ENCODE results near the gene AKR1C1.
"Not testable (repeated sequence)": the region's sequence is repeated elsewhere in the genome, so short reads cannot be mapped to it uniquely, and the experiment has no call there.

Gene AKR1C1

DNA sequence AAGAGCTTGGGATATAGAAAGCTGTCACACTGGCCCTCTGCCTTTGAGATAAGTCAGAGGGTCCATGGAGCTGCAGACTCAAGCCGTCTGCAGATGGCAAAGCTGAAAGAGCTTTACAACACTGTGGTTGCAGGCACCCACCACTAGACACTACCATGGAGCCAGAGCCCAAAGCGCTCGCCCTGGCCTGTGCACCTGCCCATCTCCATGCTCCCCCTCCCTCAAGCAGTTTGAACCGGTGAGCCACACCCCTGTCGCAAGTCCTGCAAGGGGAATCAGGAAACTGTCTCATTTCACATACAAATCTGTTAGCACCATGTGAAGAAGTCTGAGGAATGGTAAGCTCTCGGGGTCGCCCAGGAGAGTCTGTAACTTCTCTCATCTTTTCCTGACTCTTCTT lies 46.8 kb downstream of the AKR1C1 start:
- not testable (repeated sequence) for H2BK5ac ChIP-seq (ENCODE audit: low read depth, low read length, poor library complexity); H3K79me2 ChIP-seq (ENCODE audit: control insufficient read depth, insufficient read depth, low read length, poor library complexity); H3K23ac ChIP-seq (ENCODE audit: low read length); H3K79me1 ChIP-seq (ENCODE audit: low read length); H3K27ac ChIP-seq (ENCODE audit: low read depth, low read length); H2AK5ac ChIP-seq (ENCODE audit: low read length); H3K18ac ChIP-seq (ENCODE audit: low read length); H3K4me2 ChIP-seq (ENCODE audit: low read length); H3K9me3 ChIP-seq (ENCODE audit: insufficient read depth, low read depth, low read length); DNase-seq; H4K91ac ChIP-seq (ENCODE audit: low read depth, low read length); H3K9ac ChIP-seq (ENCODE audit: low read length); H3K4me1 ChIP-seq (ENCODE audit: control insufficient read depth in 1 of 2, insufficient read depth in 2 of 2, low read length in 2 of 2); H3K14ac ChIP-seq (ENCODE audit: low read length); H3K4ac ChIP-seq (ENCODE audit: low read depth, low read length); H3K4me3 ChIP-seq (ENCODE audit: low read depth, low read length); H2BK120ac ChIP-seq (ENCODE audit: insufficient read depth, low read length, poor library complexity); H4K12ac ChIP-seq (ENCODE audit: low read depth, low read length); H4K8ac ChIP-seq (ENCODE audit: low read depth, low read length); H3K36me3 ChIP-seq (ENCODE audit: control insufficient read depth in 1 of 2, insufficient read depth in 2 of 2, low read length in 2 of 2); H2AFZ ChIP-seq (ENCODE audit: insufficient read depth, low read length, poor library complexity); H3K27me3 ChIP-seq (ENCODE audit: insufficient read depth, low read length)
- H2BK12ac ChIP-seq (ENCODE audit: low read length) = peak overlapping the region; percentile 64
- WGBS (ENCODE audit: extremely low coverage, insufficient coverage, insufficient read length) = no CpG with 5 or more reads among the region's 7 CpGs

GRCh38 chr10:5011392-5011791 lies 48.2 kb downstream of the AKR1C1 start:
- H3K4me1 ChIP-seq (ENCODE audit: control insufficient read depth in 1 of 2, insufficient read depth in 2 of 2, low read length in 2 of 2); H2BK12ac ChIP-seq (ENCODE audit: low read length); H4K12ac ChIP-seq (ENCODE audit: low read depth, low read length); H4K91ac ChIP-seq (ENCODE audit: low read depth, low read length); H3K9me3 ChIP-seq (ENCODE audit: insufficient read depth, low read depth, low read length); H3K4me3 ChIP-seq (ENCODE audit: low read depth, low read length); H3K4me2 ChIP-seq (ENCODE audit: low read length); H2AFZ ChIP-seq (ENCODE audit: insufficient read depth, low read length, poor library complexity); H3K18ac ChIP-seq (ENCODE audit: low read length); H3K36me3 ChIP-seq (ENCODE audit: control insufficient read depth in 1 of 2, insufficient read depth in 2 of 2, low read length in 2 of 2); H4K8ac ChIP-seq (ENCODE audit: low read depth, low read length); H3K79me2 ChIP-seq (ENCODE audit: control insufficient read depth, insufficient read depth, low read length, poor library complexity); DNase-seq; H3K23ac ChIP-seq (ENCODE audit: low read length); H2BK120ac ChIP-seq (ENCODE audit: insufficient read depth, low read length, poor library complexity); H2BK5ac ChIP-seq (ENCODE audit: low read depth, low read length, poor library complexity); H3K14ac ChIP-seq (ENCODE audit: low read length); H3K27ac ChIP-seq (ENCODE audit: low read depth, low read length); H3K79me1 ChIP-seq (ENCODE audit: low read length); H2AK5ac ChIP-seq (ENCODE audit: low read length); H3K4ac ChIP-seq (ENCODE audit: low read depth, low read length); H3K27me3 ChIP-seq (ENCODE audit: insufficient read depth, low read length); H3K9ac ChIP-seq (ENCODE audit: low read length): not testable (repeated sequence)
- WGBS (ENCODE audit: extremely low coverage, insufficient coverage, insufficient read length) = no CpG with 5 or more reads among the region's 2 CpGs

- H3K4me3 ChIP-seq (ENCODE audit: low read depth, low read length) = no peak overlapping the region
- H3K4me1 ChIP-seq (ENCODE audit: control insufficient read depth in 1 of 2, insufficient read depth in 2 of 2, low read length in 2 of 2) = peaks cover 0 to 3% of the 10 kb centered on the region in 2 experiments
- H3K18ac ChIP-seq (ENCODE audit: low read length) = no peak overlapping the region
- H3K4ac ChIP-seq (ENCODE audit: low read depth, low read length) = no peak overlapping the region
- no peak overlapping the region for H4K91ac ChIP-seq (ENCODE audit: low read depth, low read length)
- no peak overlapping the region for H3K14ac ChIP-seq (ENCODE audit: low read length)
- H4K8ac ChIP-seq (ENCODE audit: low read depth, low read length) = no peak overlapping the region
- WGBS (ENCODE audit: extremely low coverage, insufficient coverage, insufficient read length) = no CpG with 5 or more reads among the region's 2 CpGs
- no peak for DNase-seq
- no peak overlapping the region for H3K9ac ChIP-seq (ENCODE audit: low read length)
- no peaks in the 10 kb centered on the region for H3K79me1 ChIP-seq (ENCODE audit: low read length)
- H4K12ac ChIP-seq (ENCODE audit: low read depth, low read length) = no peak overlapping the region
- no peaks in the 10 kb centered on the region for H3K79me2 ChIP-seq (ENCODE audit: control insufficient read depth, insufficient read depth, low read length, poor library complexity)
- H3K9me3 ChIP-seq (ENCODE audit: insufficient read depth, low read depth, low read length) = no peaks in the 10 kb centered on the region
- H2BK5ac ChIP-seq (ENCODE audit: low read depth, low read length, poor library complexity) = no peak overlapping the region
- no peak overlapping the region for H2BK12ac ChIP-seq (ENCODE audit: low read length)
- no peak overlapping the region for H2AK5ac ChIP-seq (ENCODE audit: low read length)
- no peak overlapping the region for H3K23ac ChIP-seq (ENCODE audit: low read length)
- no peaks in the 10 kb centered on the region for H3K27me3 ChIP-seq (ENCODE audit: insufficient read depth, low read length)
- no peak overlapping the region for H3K27ac ChIP-seq (ENCODE audit: low read depth, low read length)
- H2BK120ac ChIP-seq (ENCODE audit: insufficient read depth, low read length, poor library complexity) = no peak overlapping the region
- H3K36me3 ChIP-seq (ENCODE audit: control insufficient read depth in 1 of 2, insufficient read depth in 2 of 2, low read length in 2 of 2) = no peaks in the 10 kb centered on the region
- no peak overlapping the region for H3K4me2 ChIP-seq (ENCODE audit: low read length)
- no peak overlapping the region for H2AFZ ChIP-seq (ENCODE audit: insufficient read depth, low read length, poor library complexity)
Observed at GRCh38 chr10:5012595-5012994, 49.4 kb downstream of the AKR1C1 start.

DNA sequence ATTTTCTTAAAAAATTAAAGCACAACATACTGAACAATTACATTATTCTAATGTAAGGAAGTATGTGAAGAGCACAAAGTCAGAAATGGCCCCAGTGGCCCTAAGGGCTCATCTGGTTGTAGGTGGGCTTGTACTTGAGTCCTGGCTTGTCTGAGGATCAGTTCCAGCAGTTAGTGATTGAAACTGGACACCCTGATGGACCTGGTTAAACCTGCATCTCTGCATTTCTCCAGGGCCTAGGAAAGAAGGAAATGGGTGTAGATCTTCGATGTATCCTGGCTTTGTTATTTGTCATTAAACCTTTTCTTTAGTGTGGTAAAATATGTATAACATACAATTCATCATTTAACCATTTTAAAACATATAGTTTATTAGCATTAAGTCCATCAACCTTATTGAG lies 50.2 kb downstream of the AKR1C1 start:
- Histone ChIP-seq H3K4ac (ENCODE audit: low read depth, low read length) (no peak overlapping the region), H2AFZ (ENCODE audit: insufficient read depth, low read length, poor library complexity) (no peak overlapping the region), H4K12ac (ENCODE audit: low read depth, low read length) (no peak overlapping the region), H3K79me1 (ENCODE audit: low read length) (no peaks in the 10 kb centered on the region), H2BK120ac (ENCODE audit: insufficient read depth, low read length, poor library complexity) (no peak overlapping the region), H2AK5ac (ENCODE audit: low read length) (no peak overlapping the region), H3K4me1 (ENCODE audit: control insufficient read depth in 1 of 2, insufficient read depth in 2 of 2, low read length in 2 of 2) (peaks cover 0 to 3% of the 10 kb centered on the region in 2 experiments), H4K91ac (ENCODE audit: low read depth, low read length) (no peak overlapping the region), H3K14ac (ENCODE audit: low read length) (no peak overlapping the region), H3K36me3 (ENCODE audit: control insufficient read depth in 1 of 2, insufficient read depth in 2 of 2, low read length in 2 of 2) (no peaks in the 10 kb centered on the region), H2BK5ac (ENCODE audit: low read depth, low read length, poor library complexity) (no peak overlapping the region), H3K4me3 (ENCODE audit: low read depth, low read length) (no peak overlapping the region), H3K9me3 (ENCODE audit: insufficient read depth, low read depth, low read length) (no peaks in the 10 kb centered on the region), H3K27ac (ENCODE audit: low read depth, low read length) (no peak overlapping the region), H4K8ac (ENCODE audit: low read depth, low read length) (no peak overlapping the region), H3K27me3 (ENCODE audit: insufficient read depth, low read length) (no peaks in the 10 kb centered on the region), H3K9ac (ENCODE audit: low read length) (no peak overlapping the region), H3K4me2 (ENCODE audit: low read length) (no peak overlapping the region), H3K23ac (ENCODE audit: low read length) (no peak overlapping the region), H3K79me2 (ENCODE audit: control insufficient read depth, insufficient read depth, low read length, poor library complexity) (no peaks in the 10 kb centered on the region), H2BK12ac (ENCODE audit: low read length) (no peak overlapping the region), H3K18ac (ENCODE audit: low read length) (no peak overlapping the region)
- WGBS (ENCODE audit: extremely low coverage, insufficient coverage, insufficient read length) = no CpG with 5 or more reads among the region's 1 CpG
- peak in 1 of 2 donors; percentile 22 for DNase-seq

Data from trophoblast cell (in vitro differentiated cells and primary cell).